Lung (tissue), 12 donors: ENCODE results near the gene AGT. TPM values are rescaled to one million over a fixed set of nuclear protein-coding genes. Genes with fewer than 3 reads are reported as not detected.
"Not testable (repeated sequence)": the region's sequence is repeated elsewhere in the genome, so short reads cannot be mapped to it uniquely, and the experiment has no call there.

Experiments
- ATAC-seq: fragments of 200-7000 bp; cut with Tn5 transposase; one replicate; pipeline ENCODE4 v1.9.1; 2020; ENCODE audit warnings: moderate number of reproducible peaks; ENCODE audit not compliant: insufficient read depth, low FRiP score
- DNase-seq, 3 donors: peaks; one replicate each; pipeline ENCODE4 v3.0.0-alpha.2; 2013 to 2017
- H3K27ac ChIP-seq, 2 donors: one replicate each; pipeline ENCODE4 v1.5.1; 2013; ENCODE audit warnings: mild to moderate bottlenecking in 2 of 2, moderate library complexity in 2 of 2, control low read depth in 1 of 2, inconsistent platforms in 1 of 2, low read depth in 1 of 2, low read length in 1 of 2
- H3K27me3 ChIP-seq, 3 donors: one replicate each; pipeline ENCODE4 v1.5.1; 2013; ENCODE audit warnings: low read length in 2 of 3; ENCODE audit not compliant: control insufficient read depth in 3 of 3, insufficient read depth in 3 of 3
- H3K36me3 ChIP-seq, 4 donors: one replicate each; pipeline ENCODE4 v1.5.1; 2013; ENCODE audit warnings: low read length in 4 of 4, mild to moderate bottlenecking in 1 of 4, moderate library complexity in 1 of 4; ENCODE audit not compliant: control insufficient read depth in 4 of 4, insufficient read depth in 4 of 4
- H3K4me1 ChIP-seq, 5 donors: one replicate each; pipeline ENCODE4 v1.5.1; 2013; ENCODE audit warnings: low read length in 5 of 5, mild to moderate bottlenecking in 2 of 5, moderate library complexity in 1 of 5; ENCODE audit not compliant: control insufficient read depth in 5 of 5, insufficient read depth in 5 of 5
- H3K4me3 ChIP-seq: one replicate; pipeline ENCODE4 v1.5.1; 2013; ENCODE audit warnings: mild to moderate bottlenecking, control low read depth, moderate library complexity
- H3K9ac ChIP-seq, 2 donors: one replicate each; pipeline ENCODE4 v1.5.1; 2013; ENCODE audit warnings: low read length in 2 of 2, control low read depth in 1 of 2; ENCODE audit not compliant: insufficient read depth in 1 of 2
- H3K9me3 ChIP-seq, 4 donors: one replicate each; pipeline ENCODE4 v1.5.1; 2013; ENCODE audit warnings: low read length in 3 of 4, mild to moderate bottlenecking in 1 of 4, moderate library complexity in 1 of 4; ENCODE audit not compliant: control insufficient read depth in 4 of 4, insufficient read depth in 3 of 4
- WGBS, 2 donors: extraction: QIAGEN DNeasy Blood & Tissue Kit; methylation state at CpG; one replicate each; pipeline ENCODE4 v1.1.7; 2013; 5-methylcytosine and 5-hydroxymethylcytosine counted together
- polyA plus RNA-seq, 2 donors: library from polyadenylated mRNA; stranded (reverse); fragments of 200-250 nt; gene quantifications; one replicate each; pipeline ENCODE4 v1.2.1, GENCODE V29; 2013
- total RNA-seq, 2 donors: library from RNA; depleted of rRNA in 1 of 2; stranded (reverse); fragments of >200 nt in 1 of 2; gene quantifications; one replicate each; pipeline ENCODE4 v1.2.1, GENCODE V29; 2014 to 2021
- TF ChIP-seq, protein P1 (sequence below): IDR thresholded peaks from 2 replicates; pipeline ENCODE4 v1.5.1; 2012; ENCODE audit warnings: mild to moderate bottlenecking; ENCODE audit errors: control extremely low read depth, extremely low read depth
- donor health status: control.
- donor health status: control.
- donor health status: Bipolar disorder and iron deficiency.
- donor health status: healthy.
- donor health status: DM: yes; HTN: yes; CAD: no.

The AGT gene
- total and polyA plus RNA-seq, 4 donors = 1.7 to 3.5 (median 1.9) TPM

GRCh38 chr1:230699716-230700115, 14.2 kb downstream of the AGT start:
- H3K27ac ChIP-seq = no peak overlapping the region
- H3K9ac ChIP-seq = no peak overlapping the region
- 88 to 90% methylated on average over 1 of the region's 1 CpG for WGBS, 2 donors
- H3K4me3 ChIP-seq = no peak overlapping the region
- ATAC-seq = no peak
- H3K9me3 ChIP-seq = no peaks in the 10 kb centered on the region
- TF ChIP-seq, protein P1, sequence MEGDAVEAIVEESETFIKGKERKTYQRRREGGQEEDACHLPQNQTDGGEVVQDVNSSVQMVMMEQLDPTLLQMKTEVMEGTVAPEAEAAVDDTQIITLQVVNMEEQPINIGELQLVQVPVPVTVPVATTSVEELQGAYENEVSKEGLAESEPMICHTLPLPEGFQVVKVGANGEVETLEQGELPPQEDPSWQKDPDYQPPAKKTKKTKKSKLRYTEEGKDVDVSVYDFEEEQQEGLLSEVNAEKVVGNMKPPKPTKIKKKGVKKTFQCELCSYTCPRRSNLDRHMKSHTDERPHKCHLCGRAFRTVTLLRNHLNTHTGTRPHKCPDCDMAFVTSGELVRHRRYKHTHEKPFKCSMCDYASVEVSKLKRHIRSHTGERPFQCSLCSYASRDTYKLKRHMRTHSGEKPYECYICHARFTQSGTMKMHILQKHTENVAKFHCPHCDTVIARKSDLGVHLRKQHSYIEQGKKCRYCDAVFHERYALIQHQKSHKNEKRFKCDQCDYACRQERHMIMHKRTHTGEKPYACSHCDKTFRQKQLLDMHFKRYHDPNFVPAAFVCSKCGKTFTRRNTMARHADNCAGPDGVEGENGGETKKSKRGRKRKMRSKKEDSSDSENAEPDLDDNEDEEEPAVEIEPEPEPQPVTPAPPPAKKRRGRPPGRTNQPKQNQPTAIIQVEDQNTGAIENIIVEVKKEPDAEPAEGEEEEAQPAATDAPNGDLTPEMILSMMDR = no peak
- DNase-seq = no peak
- H3K27me3 ChIP-seq = no peaks in the 10 kb centered on the region
- H3K4me1 ChIP-seq = peaks cover 0 to 7% (median 0%) of the 10 kb centered on the region in 5 donors
- peaks cover 0 to 2% (median 0%) of the 10 kb centered on the region in 4 donors for H3K36me3 ChIP-seq

- H3K36me3 ChIP-seq, ATAC-seq: not testable (repeated sequence)
Measured at GRCh38 chr1:230698964-230699363, 15.0 kb downstream of the AGT start.

GRCh38 chr1:230698130-230698529, 15.8 kb downstream of the AGT start:
- 92 to 93% methylated on average over 14 of the region's 14 CpGs for WGBS, 2 donors
- Histone ChIP-seq H3K9me3 (no peaks in the 10 kb centered on the region), H3K27me3 (no peaks in the 10 kb centered on the region), H3K36me3 (peaks cover 0 to 11% (median 7%) of the 10 kb centered on the region in 4 donors), H3K4me1 (peaks cover 0 to 5% (median 0%) of the 10 kb centered on the region in 5 donors), H3K4me3 (no peak overlapping the region), H3K9ac (no peak overlapping the region), H3K27ac (no peak overlapping the region)
- DNase-seq (no peak), ATAC-seq (no peak)
- TF ChIP-seq, protein P1 = no peak

More at GRCh38 chr1:230698964-230699363, 15.0 kb downstream of the AGT start:
- not testable (repeated sequence) for H3K9me3 ChIP-seq, H3K27ac ChIP-seq, DNase-seq, H3K4me1 ChIP-seq, H3K4me3 ChIP-seq, H3K27me3 ChIP-seq, H3K9ac ChIP-seq

- Histone ChIP-seq H3K4me1 (no peaks in the 10 kb centered on the region), H3K9me3 (no peaks in the 10 kb centered on the region), H3K27ac (no peak overlapping the region), H3K27me3 (no peaks in the 10 kb centered on the region), H3K4me3 (no peak overlapping the region), H3K36me3 (peaks cover 0 to 14% (median 11%) of the 10 kb centered on the region in 4 donors), H3K9ac (no peak overlapping the region)
- TF ChIP-seq, protein P1 = no peak
- WGBS, 2 donors = 86 to 93% methylated on average over 7 of the region's 7 CpGs
- no peak for DNase-seq
- no peak for ATAC-seq
Measured at GRCh38 chr1:230696722-230697437, 17.0 kb downstream of the AGT start.
